OCI-LY1 (cell line): ENCODE results near the gene NABP2.

Experiments used
- H2AFZ ChIP-seq: fragments of 200-600 bp; sonication (generic), shearing (Covaris generic); 2 replicates; pipeline ENCODE4 v1.6.0; 2014; ENCODE audit warnings: antibody characterized with exemption, mild to moderate bottlenecking, low read length
- H3F3A ChIP-seq: fragments of 200-600 bp; sonication (generic), shearing (Covaris generic); 2 replicates; pipeline ENCODE4 v1.6.0; 2014; ENCODE audit warnings: mild to moderate bottlenecking, antibody characterized with exemption, low read length, moderate library complexity; ENCODE audit not compliant: insufficient read depth
- H3K27ac ChIP-seq: fragments of 200-600 bp; sonication (generic); 2 replicates; pipeline ENCODE4 v1.5.1; 2014; ENCODE audit warnings: low read length, mixed run types, mild to moderate bottlenecking, low read depth; ENCODE audit not compliant: poor library complexity, severe bottlenecking
- H3K27me3 ChIP-seq: fragments of 200-600 bp; sonication (generic); 2 replicates; pipeline ENCODE4 v1.6.0; 2014; ENCODE audit warnings: antibody characterized with exemption, mild to moderate bottlenecking, low read length, moderate library complexity; ENCODE audit not compliant: insufficient read depth
- H3K36me3 ChIP-seq: fragments of 200-600 bp; sonication (generic); 2 replicates; pipeline ENCODE4 v1.6.1; 2014; ENCODE audit warnings: mild to moderate bottlenecking, antibody characterized with exemption, low read length, moderate library complexity, mixed read lengths; ENCODE audit not compliant: insufficient read depth
- H3K4me1 ChIP-seq: fragments of 200-600 bp; sonication (generic); 2 replicates; pipeline ENCODE4 v1.5.1; 2014; ENCODE audit warnings: mild to moderate bottlenecking, low read length, moderate library complexity; ENCODE audit not compliant: insufficient read depth, severe bottlenecking
- H3K4me2 ChIP-seq: fragments of 200-600 bp; sonication (generic), shearing (Covaris generic); 2 replicates; pipeline ENCODE4 v1.6.1; 2014; ENCODE audit warnings: low read length
- H3K4me3 ChIP-seq: fragments of 200-600 bp; sonication (generic); 2 replicates; pipeline ENCODE4 v1.5.1; 2014; ENCODE audit warnings: low read length, low read depth, mild to moderate bottlenecking, mixed read lengths; ENCODE audit not compliant: poor library complexity, severe bottlenecking
- H3K79me2 ChIP-seq: fragments of 200-600 bp; shearing (Covaris generic); 2 replicates; pipeline ENCODE4 v1.6.1; 2016; ENCODE audit warnings: mixed run types, low read length, mixed read lengths; ENCODE audit not compliant: insufficient read depth
- H3K9ac ChIP-seq: fragments of 200-600 bp; sonication (generic), shearing (Covaris generic); 2 replicates; pipeline ENCODE4 v1.6.1; 2014; ENCODE audit warnings: mild to moderate bottlenecking, low read length, mixed read lengths
- H3K9me2 ChIP-seq: fragments of 200-600 bp; sonication (generic), shearing (Covaris generic); 2 replicates; pipeline ENCODE4 v1.6.1; 2014; ENCODE audit warnings: low read depth, mild to moderate bottlenecking, low read length, mixed read lengths
- H3K9me3 ChIP-seq: fragments of 200-600 bp; shearing (Covaris generic); 2 replicates; pipeline ENCODE4 v1.6.1; 2014; ENCODE audit warnings: low read length, mixed read lengths
- H4K20me1 ChIP-seq: fragments of 200-600 bp; sonication (generic), shearing (Covaris generic); 2 replicates; pipeline ENCODE4 v1.6.0; 2016; ENCODE audit warnings: mild to moderate bottlenecking, low read length; ENCODE audit not compliant: insufficient read depth
- EZH2 ChIP-seq: fragments of 200-600 bp; sonication (generic), shearing (Covaris generic); IDR thresholded peaks from 2 replicates; pipeline ENCODE4 v1.8.0; 2017; ENCODE audit warnings: borderline replicate concordance, mixed run types, mild to moderate bottlenecking, antibody characterized with exemption, low read length, moderate library complexity, mixed read lengths
- TF ChIP-seq, protein P1 (sequence below): fragments of 200-600 bp; sonication (generic), shearing (Covaris generic); IDR thresholded peaks from 2 replicates; pipeline ENCODE4 v1.5.1; 2017; ENCODE audit warnings: mild to moderate bottlenecking, antibody characterized with exemption, low read length, moderate library complexity, mixed read lengths

Gene NABP2

DNA sequence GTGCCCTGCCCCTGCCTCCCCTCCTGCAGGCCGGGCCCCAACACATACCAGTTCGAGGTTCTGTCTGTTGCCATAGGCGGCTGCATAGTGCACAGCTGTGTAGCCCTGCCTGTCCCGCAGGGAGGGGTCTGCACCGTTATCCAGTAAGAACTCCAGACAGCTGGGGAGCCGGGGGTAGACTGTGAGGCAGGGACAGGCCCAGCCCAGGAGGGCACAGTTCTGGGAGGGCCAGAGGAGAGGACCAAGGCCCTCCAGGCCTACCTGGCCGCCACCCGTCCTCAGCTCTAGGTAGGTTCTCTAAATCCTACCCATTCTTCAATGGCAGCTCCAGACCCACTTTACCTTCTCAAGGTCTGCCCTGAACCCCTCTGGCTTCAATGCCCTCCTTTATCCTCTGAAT lies 24.6 kb downstream of the NABP2 start:
- Histone ChIP-seq H3K4me3 (no peak overlapping the region), H2AFZ (no peak overlapping the region), H4K20me1 (no peaks in the 10 kb centered on the region), H3K4me1 (no peaks in the 10 kb centered on the region), H3K27ac (no peak overlapping the region), H3K27me3 (no peaks in the 10 kb centered on the region), H3K4me2 (no peak overlapping the region), H3K9ac (no peak overlapping the region), H3K36me3 (peaks cover 82% of the 10 kb centered on the region), H3K79me2 (no peaks in the 10 kb centered on the region), H3F3A (no peaks in the 10 kb centered on the region), H3K9me2 (no peaks in the 10 kb centered on the region), H3K9me3 (no peaks in the 10 kb centered on the region)
- TF ChIP-seq EZH2: no peak
- TF ChIP-seq, protein P1, sequence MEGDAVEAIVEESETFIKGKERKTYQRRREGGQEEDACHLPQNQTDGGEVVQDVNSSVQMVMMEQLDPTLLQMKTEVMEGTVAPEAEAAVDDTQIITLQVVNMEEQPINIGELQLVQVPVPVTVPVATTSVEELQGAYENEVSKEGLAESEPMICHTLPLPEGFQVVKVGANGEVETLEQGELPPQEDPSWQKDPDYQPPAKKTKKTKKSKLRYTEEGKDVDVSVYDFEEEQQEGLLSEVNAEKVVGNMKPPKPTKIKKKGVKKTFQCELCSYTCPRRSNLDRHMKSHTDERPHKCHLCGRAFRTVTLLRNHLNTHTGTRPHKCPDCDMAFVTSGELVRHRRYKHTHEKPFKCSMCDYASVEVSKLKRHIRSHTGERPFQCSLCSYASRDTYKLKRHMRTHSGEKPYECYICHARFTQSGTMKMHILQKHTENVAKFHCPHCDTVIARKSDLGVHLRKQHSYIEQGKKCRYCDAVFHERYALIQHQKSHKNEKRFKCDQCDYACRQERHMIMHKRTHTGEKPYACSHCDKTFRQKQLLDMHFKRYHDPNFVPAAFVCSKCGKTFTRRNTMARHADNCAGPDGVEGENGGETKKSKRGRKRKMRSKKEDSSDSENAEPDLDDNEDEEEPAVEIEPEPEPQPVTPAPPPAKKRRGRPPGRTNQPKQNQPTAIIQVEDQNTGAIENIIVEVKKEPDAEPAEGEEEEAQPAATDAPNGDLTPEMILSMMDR: no peak

DNA sequence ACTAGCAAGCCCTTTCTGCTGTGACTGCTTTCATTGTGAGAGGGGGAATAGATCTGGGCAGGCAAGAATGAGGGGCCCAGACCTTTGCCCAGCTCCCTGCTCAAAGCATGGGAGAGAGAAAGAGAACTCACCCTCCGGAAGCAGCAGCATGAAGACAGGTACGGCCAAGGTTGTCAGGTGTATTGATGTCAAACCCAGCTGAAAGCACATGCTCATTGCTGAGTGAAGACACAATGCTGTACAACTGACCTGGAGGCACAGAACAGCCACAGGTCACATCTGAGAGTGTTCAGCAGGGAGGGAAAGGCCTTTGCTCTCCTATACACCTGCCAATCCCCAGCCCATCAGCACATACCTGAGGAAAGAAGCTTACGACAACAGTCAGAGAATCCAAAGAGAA lies 28.5 kb downstream of the NABP2 start:
- no peak overlapping the region for H3K9ac ChIP-seq
- no peaks in the 10 kb centered on the region for H3K9me2 ChIP-seq
- no peak overlapping the region for H3K27ac ChIP-seq
- peaks cover 16% of the 10 kb centered on the region for H3K4me1 ChIP-seq
- no peaks in the 10 kb centered on the region for H4K20me1 ChIP-seq
- peaks cover 73% of the 10 kb centered on the region for H3K36me3 ChIP-seq
- no peak overlapping the region for H3K4me3 ChIP-seq
- H3K79me2 ChIP-seq: no peaks in the 10 kb centered on the region
- H3K27me3 ChIP-seq: no peaks in the 10 kb centered on the region
- no peaks in the 10 kb centered on the region for H3K9me3 ChIP-seq
- H3K4me2 ChIP-seq: no peak overlapping the region
- H2AFZ ChIP-seq: no peak overlapping the region
- no peak for TF ChIP-seq EZH2
- TF ChIP-seq, protein P1: no peak
- no peaks in the 10 kb centered on the region for H3F3A ChIP-seq

DNA sequence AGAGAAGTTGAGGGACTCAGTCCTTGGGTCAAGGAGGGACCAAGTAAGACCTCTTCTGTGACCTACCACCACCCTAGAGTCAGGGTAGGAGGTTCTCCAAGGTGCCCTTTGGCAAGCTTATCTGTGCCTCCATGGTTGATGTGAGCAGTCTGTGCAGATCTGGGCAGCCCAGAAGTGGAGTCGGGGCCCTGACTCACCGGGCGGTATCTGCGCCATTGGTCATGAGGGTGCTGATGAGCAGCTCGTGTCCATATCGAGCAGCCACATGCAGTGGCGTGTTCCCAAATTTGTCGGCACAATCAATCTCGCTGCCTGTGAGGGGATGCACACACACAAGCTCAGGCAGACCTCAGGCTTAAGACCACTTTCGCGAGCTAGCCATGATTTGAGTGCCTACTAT lies 28.9 kb downstream of the NABP2 start:
- no peak overlapping the region for H3K27ac ChIP-seq
- H4K20me1 ChIP-seq: no peaks in the 10 kb centered on the region
- no peak overlapping the region for H3K4me2 ChIP-seq
- H3K27me3 ChIP-seq: no peaks in the 10 kb centered on the region
- peaks cover 16% of the 10 kb centered on the region for H3K4me1 ChIP-seq
- H3K4me3 ChIP-seq: no peak overlapping the region
- peaks cover 69% of the 10 kb centered on the region for H3K36me3 ChIP-seq
- TF ChIP-seq, protein P1: no peak
- no peak for TF ChIP-seq EZH2
- H3K79me2 ChIP-seq: no peaks in the 10 kb centered on the region
- no peak overlapping the region for H3K9ac ChIP-seq
- H3K9me2 ChIP-seq: no peaks in the 10 kb centered on the region
- no peak overlapping the region for H2AFZ ChIP-seq
- H3F3A ChIP-seq: no peaks in the 10 kb centered on the region
- no peaks in the 10 kb centered on the region for H3K9me3 ChIP-seq
